GM21528 (cell line): Measurements from ENCODE around the gene ABCC1.
"Not testable (repeated sequence)": the region's sequence is repeated elsewhere in the genome, so short reads cannot be mapped to it uniquely, and the experiment has no call there.

ENCODE experiments used
- ATAC-seq: cut with Tn5 transposase; IDR thresholded peaks from one replicate; pipeline ENCODE4 v1.9.1; 2021; ENCODE audit warnings: mild to moderate bottlenecking, moderate library complexity; ENCODE audit not compliant: unreplicated experiment, low FRiP score

The ABCC1 gene

GRCh38 chr16:16169615-16170014, 220.2 kb downstream of the ABCC1 start:
- ATAC-seq: no peak

- ATAC-seq: no peak
These were observed 222.0 kb downstream of the ABCC1 start for GRCh38 chr16:16171332-16171919.

- no peak for ATAC-seq
These were observed 223.6 kb downstream of the ABCC1 start for GRCh38 chr16:16172991-16173390.

GRCh38 chr16:16175296-16175695, 225.9 kb downstream of the ABCC1 start:
- ATAC-seq: no peak

GRCh38 chr16:16176328-16176727, 226.9 kb downstream of the ABCC1 start:
- ATAC-seq: no peak

- ATAC-seq: no peak
These were observed 229.2 kb downstream of the ABCC1 start for GRCh38 chr16:16178455-16179162.

GRCh38 chr16:16181748-16182147, 232.3 kb downstream of the ABCC1 start:
- not testable (repeated sequence) for ATAC-seq

- no peak for ATAC-seq
These were observed 233.5 kb downstream of the ABCC1 start for GRCh38 chr16:16182918-16183317.

GRCh38 chr16:16183562-16183961, 234.1 kb downstream of the ABCC1 start:
- ATAC-seq: no peak

GRCh38 chr16:16184594-16184993, 235.2 kb downstream of the ABCC1 start:
- no peak for ATAC-seq

GRCh38 chr16:16185095-16185494, 235.7 kb downstream of the ABCC1 start:
- no peak for ATAC-seq

GRCh38 chr16:16186820-16187219, 237.4 kb downstream of the ABCC1 start:
- ATAC-seq: no peak

GRCh38 chr16:16188827-16189226, 239.4 kb downstream of the ABCC1 start:
- no peak for ATAC-seq

GRCh38 chr16:16189842-16190241, 240.4 kb downstream of the ABCC1 start:
- no peak for ATAC-seq

GRCh38 chr16:16190546-16190945, 241.1 kb downstream of the ABCC1 start:
- no peak for ATAC-seq

GRCh38 chr16:16190966-16191365, 241.6 kb downstream of the ABCC1 start:
- ATAC-seq: not testable (repeated sequence)

GRCh38 chr16:16191493-16192167, 242.2 kb downstream of the ABCC1 start:
- no peak for ATAC-seq
